ENCODE measurements around the gene DPYSL3. TPM values are rescaled to one million over a fixed set of nuclear protein-coding genes. Genes with fewer than 3 reads are reported as not detected.

The DPYSL3 gene
- total RNA-seq, 4 donors from 2014 or later, result 175 to 475 (median 290) TPM

GRCh38 chr5:147467973-147468508 is 41.8 kb downstream of the DPYSL3 start:
- Histone ChIP-seq H3K4me1 (peaks cover 0 to 41% (median 11%) of the 10 kb centered on the region in 3 donors), H3K36me3 (no peaks in the 10 kb centered on the region), H3K27me3 (no peaks in the 10 kb centered on the region), H3K4me3 (no peak overlapping the region), H3K27ac (no peak overlapping the region), H3K9me3 (no peaks in the 10 kb centered on the region)
- WGBS, 2 donors (ENCODE audit: low coverage in 1 of 2), result 38 to 85% methylated on average over 1 of the region's 1 CpG
- no peak for TF ChIP-seq EP300 (IDR thresholded peaks at IDR 0.05)
- TF ChIP-seq POLR2A (IDR thresholded peaks at IDR 0.05), result no peak
- TF ChIP-seq POLR2AphosphoS5 (IDR thresholded peaks at IDR 0.05), result no peak
- TF ChIP-seq CTCF (IDR thresholded peaks at IDR 0.05), result no peak
- no peak for ATAC-seq

GRCh38 chr5:147466360-147466980 is 43.4 kb downstream of the DPYSL3 start:
- Histone ChIP-seq H3K27ac (peak overlapping the region in 3 of 4 donors; percentile 3 to 61 (median 25)), H3K36me3 (no peaks in the 10 kb centered on the region), H3K27me3 (no peaks in the 10 kb centered on the region), H3K4me3 (no peak overlapping the region), H3K9me3 (no peaks in the 10 kb centered on the region), H3K4me1 (peaks cover 0 to 37% (median 5%) of the 10 kb centered on the region in 3 donors)
- WGBS, 2 donors (ENCODE audit: low coverage in 1 of 2), result no CpG with 5 or more reads among the region's 6 CpGs
- TF ChIP-seq EP300 (IDR thresholded peaks at IDR 0.05) (no peak), CTCF (IDR thresholded peaks at IDR 0.05) (no peak), POLR2AphosphoS5 (IDR thresholded peaks at IDR 0.05) (no peak), POLR2A (IDR thresholded peaks at IDR 0.05) (no peak)
- peak; percentile 42 for ATAC-seq

DNA sequence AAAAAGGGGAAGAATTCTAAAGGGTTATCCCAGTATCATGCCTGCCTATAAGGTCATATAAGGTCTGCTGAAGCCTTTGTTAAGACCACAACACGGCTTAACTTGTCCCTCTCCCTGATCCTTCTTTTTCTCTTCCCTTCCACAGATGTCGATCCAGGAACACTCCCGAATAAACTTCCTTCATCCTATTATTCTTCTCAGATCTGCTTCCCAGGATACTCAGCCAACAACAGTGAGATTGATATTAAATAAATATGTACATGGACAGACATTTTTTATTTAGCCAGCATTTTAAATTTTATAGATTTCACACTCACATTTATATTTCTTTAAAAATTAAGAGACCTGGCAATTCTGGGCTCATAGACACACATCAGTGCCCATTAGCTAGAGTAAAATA is 44.1 kb downstream of the DPYSL3 start:
- Histone ChIP-seq H3K4me3 (no peak overlapping the region), H3K4me1 (peaks cover 0 to 37% (median 5%) of the 10 kb centered on the region in 3 donors), H3K9me3 (no peaks in the 10 kb centered on the region), H3K27me3 (no peaks in the 10 kb centered on the region), H3K27ac (peak overlapping the region in 2 of 4 donors; percentile 3 to 61), H3K36me3 (no peaks in the 10 kb centered on the region)
- WGBS, 2 donors (ENCODE audit: low coverage in 1 of 2), result 55 to 60% methylated on average over 3 of the region's 3 CpGs
- no peak for ATAC-seq
- TF ChIP-seq EP300 (IDR thresholded peaks at IDR 0.05) (no peak), POLR2A (IDR thresholded peaks at IDR 0.05) (no peak), POLR2AphosphoS5 (IDR thresholded peaks at IDR 0.05) (no peak), CTCF (IDR thresholded peaks at IDR 0.05) (no peak)

DNA sequence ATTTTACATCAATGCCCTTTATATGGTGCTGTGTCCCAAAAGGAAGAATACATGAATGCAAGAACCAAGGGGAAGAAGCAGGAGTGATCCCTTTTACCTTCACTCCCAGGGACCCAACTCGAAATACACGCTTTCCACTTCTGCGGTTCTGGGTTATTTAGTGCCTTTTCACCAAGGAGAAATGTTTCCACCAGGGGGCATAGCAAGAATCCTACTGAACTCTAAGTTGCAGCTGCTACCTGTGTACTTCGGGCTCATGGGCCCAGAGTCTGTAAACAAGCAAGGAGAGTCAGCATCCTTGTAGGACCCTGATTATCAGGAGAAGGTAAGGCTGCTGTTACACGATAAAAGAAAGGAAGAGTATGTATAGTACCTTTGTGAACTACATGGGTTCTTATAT is 45.7 kb downstream of the DPYSL3 start:
- H3K36me3 ChIP-seq, result no peaks in the 10 kb centered on the region
- ATAC-seq, result no peak
- peak overlapping the region in 1 of 4 donors; percentile 5 for H3K27ac ChIP-seq
- 83 to 84% methylated on average over 5 of the region's 5 CpGs for WGBS, 2 donors (ENCODE audit: low coverage in 1 of 2)
- no peak overlapping the region for H3K4me3 ChIP-seq
- H3K9me3 ChIP-seq, result no peaks in the 10 kb centered on the region
- H3K27me3 ChIP-seq, result no peaks in the 10 kb centered on the region
- peaks cover 0 to 44% (median 5%) of the 10 kb centered on the region in 3 donors for H3K4me1 ChIP-seq
- TF ChIP-seq POLR2AphosphoS5 (IDR thresholded peaks at IDR 0.05) (no peak), CTCF (IDR thresholded peaks at IDR 0.05) (peak; percentile 28 to 53 (median 36))

GRCh38 chr5:147461915-147462314 is 48.0 kb downstream of the DPYSL3 start:
- Histone ChIP-seq H3K4me1 (peaks cover 0 to 40% (median 5%) of the 10 kb centered on the region in 3 donors), H3K9me3 (no peaks in the 10 kb centered on the region), H3K36me3 (no peaks in the 10 kb centered on the region), H3K27me3 (no peaks in the 10 kb centered on the region), H3K27ac (no peak overlapping the region), H3K4me3 (no peak overlapping the region)
- TF ChIP-seq POLR2AphosphoS5 (IDR thresholded peaks at IDR 0.05) (no peak), EP300 (IDR thresholded peaks at IDR 0.05) (no peak), POLR2A (IDR thresholded peaks at IDR 0.05) (no peak), CTCF (IDR thresholded peaks at IDR 0.05) (no peak)
- ATAC-seq, result no peak
- 83% methylated on average over 1 of the region's 1 CpG for WGBS, 2 donors (ENCODE audit: low coverage in 1 of 2)

Measured in gastroesophageal sphincter (tissue), 4 donors.